HG03469 (cell line): ENCODE results near the gene KCTD1.

Source experiments
- ATAC-seq: cut with Tn5 transposase; IDR thresholded peaks from one replicate; pipeline ENCODE4 v1.9.1; 2021; ENCODE audit warnings: mild to moderate bottlenecking, moderate library complexity, moderate number of reproducible peaks; ENCODE audit not compliant: unreplicated experiment

Gene KCTD1

GRCh38 chr18:26524504-26525351, 23.6 kb downstream of the KCTD1 start:
- no peak for ATAC-seq

- no peak for ATAC-seq
Observed at GRCh38 chr18:26524002-26524401, 24.4 kb downstream of the KCTD1 start.

DNA sequence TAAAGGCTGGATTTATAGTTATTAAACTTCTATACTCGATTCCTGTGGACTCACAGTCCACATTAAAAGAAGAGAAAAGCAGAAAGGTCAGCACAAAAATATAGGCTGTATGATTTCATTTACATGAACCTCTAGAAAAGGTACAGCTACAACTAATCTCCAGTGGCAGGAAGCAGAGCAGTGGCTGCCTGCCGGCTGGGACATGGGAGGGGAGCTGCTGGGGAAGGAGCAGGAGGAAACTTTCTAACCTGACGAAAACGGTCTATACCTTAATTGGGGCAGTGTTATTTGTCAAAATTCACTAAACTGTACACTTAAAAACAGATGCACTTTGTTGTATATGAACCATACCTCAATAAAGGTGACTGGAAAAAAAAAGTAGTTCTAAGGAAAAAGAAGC, 26.7 kb downstream of the KCTD1 start:
- ATAC-seq: no peak

DNA sequence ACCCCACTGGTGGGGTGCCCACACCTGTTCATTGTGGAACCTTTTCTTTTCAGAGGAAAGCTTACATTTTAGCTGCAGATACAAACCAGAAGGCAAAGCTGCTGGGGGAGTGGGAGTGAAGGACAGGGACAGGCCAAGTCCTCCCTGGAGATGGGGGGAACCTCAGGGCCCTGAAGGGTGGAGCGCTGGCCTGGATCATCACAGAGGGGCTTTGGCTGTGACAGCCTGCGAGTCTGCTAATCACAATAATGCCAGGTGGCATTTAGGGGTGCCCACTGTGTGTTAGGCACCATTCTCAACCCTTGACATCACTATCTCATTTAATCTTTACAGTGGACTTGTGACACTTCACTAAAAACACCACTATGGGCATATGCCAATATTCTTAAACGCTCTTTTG, 27.4 kb downstream of the KCTD1 start:
- no peak for ATAC-seq

- no peak for ATAC-seq
Observed at GRCh38 chr18:26519114-26519513, 29.2 kb downstream of the KCTD1 start.

- ATAC-seq: no peak
Observed at GRCh38 chr18:26516964-26517363, 31.4 kb downstream of the KCTD1 start.

- no peak for ATAC-seq
Observed at GRCh38 chr18:26515643-26516487, 32.5 kb downstream of the KCTD1 start.

DNA sequence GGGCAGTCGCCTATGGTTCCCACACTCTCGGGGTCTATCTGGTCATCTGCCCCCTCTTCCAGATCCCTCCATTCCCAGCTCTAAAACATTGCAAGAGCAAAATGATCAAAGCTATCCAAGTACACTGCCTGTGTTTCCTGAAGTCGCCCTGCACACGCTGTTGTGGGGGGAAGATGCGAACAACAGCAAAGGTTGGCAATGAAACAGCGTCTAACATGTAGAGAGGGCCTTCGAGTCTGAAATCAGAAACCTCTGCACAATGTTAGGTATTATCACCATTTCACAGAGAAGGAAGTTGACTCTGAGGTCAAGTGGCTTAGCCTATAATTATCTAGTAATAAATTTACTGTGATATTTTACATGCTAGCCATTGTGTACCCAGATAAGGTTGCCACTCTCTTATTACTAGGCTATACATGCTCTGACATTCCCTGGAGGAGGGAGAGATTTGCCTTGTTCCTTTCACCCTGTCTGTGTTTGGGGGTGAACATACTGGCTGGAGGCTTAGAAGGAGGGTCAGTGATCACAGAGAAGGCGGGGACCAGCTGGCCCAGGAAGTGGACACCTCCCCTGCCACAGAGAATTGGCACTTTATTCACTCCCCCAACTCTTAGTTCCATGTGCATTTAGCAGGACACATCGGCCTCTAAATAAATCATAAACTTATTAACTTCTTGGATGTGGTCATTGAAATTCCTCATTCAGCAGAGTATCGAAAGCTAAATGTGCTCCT, 36.8 kb downstream of the KCTD1 start:
- no peak for ATAC-seq

- ATAC-seq: no peak
Observed at GRCh38 chr18:26510337-26510736, 38.0 kb downstream of the KCTD1 start.

DNA sequence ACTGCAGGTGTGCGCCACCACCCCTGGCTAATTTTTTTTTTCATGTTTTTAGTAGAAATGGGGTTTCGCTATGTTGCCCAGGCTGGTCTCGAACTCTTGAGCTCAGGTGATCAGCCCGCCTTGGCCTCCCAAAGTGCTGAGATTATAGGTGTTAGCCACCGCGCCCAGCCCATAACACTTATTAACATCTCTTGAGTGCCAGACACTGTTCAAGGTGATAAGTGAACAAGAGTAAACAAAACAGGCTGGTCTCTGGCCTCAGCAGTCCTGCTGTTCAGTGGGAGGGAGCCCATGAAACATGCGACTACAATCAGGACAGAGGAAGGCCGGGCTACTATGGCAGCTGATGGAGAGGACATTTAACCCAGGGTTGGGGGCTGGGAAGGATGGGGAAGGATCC, 42.3 kb downstream of the KCTD1 start:
- ATAC-seq: no peak

DNA sequence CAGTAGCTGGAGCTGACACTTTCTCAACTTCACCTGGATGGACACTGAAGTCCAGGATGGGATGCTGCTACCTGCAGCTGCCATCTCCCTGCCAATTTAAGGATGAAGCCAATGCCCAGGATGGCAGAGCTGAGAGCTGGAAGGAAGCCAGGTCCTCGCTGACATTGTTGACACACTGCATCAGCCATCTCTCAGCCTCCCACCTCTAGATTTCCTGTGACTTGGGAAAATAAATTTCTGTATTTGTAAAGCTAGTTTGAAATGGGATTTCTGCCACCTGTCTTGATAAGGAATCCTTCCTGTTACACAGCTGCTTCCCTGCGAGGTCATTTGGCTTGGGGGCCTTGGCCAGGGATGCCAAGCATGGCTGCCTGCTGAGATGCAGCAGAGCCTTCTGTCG, 43.5 kb downstream of the KCTD1 start:
- ATAC-seq: no peak

GRCh38 chr18:26503382-26503781, 45.0 kb downstream of the KCTD1 start:
- no peak for ATAC-seq

DNA sequence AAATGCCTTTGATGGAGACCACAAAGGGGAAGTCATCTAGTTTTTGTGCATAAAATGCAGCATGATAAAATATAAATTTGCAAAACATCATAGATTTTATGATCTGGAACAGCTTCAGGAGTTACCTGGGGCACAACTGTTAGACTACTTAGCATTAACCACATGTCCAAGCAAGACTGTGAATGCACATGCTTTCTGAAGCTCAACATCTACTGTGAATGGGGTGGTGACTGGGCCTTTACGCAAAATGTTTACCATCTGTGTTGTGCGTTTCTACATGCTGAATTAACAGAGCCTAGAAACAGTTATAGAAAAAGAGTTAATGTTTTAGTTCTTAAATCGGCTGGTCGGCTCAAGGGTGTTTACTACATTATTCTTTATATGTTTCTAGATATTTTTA, 45.5 kb downstream of the KCTD1 start:
- ATAC-seq: no peak

- no peak for ATAC-seq
Observed at GRCh38 chr18:26497866-26498265, 50.5 kb downstream of the KCTD1 start.

DNA sequence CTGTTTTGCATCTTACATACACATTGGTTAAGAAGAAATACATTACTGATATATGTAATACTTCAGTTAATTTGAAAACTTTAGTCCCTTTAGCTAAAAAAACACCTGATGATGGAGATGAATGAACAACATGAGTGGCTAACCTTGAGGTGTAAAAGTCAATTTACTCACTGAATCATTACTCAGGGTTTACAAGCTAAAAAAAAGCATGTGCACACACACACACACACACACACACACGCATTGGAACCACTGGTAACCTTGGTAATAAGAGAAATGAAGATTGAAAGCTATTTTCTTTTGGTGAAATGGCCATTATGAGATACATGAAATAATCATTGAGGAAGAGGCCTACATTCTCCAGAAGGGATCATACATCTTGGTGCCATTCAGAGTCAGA, 51.8 kb downstream of the KCTD1 start:
- ATAC-seq: no peak

DNA sequence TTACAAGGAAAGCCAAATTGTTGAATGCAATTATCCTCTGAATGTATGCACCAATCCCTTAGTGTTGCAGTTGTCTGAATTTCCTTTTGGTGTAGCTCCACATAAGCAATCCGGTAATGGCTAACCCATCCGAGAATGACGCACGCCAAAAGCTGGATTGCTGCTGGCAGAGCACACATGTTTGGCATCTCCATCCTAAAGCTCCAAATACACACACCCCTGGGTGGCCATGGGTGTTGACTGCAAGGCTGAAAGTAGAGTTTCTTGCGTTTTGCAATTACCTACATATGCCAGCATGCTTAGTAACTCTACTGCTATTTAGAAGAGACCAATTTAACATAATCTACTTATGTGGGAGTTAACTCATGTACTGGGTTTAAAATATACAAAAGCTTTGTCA, 53.1 kb downstream of the KCTD1 start:
- no peak for ATAC-seq

GRCh38 chr18:26493021-26493420, 55.3 kb downstream of the KCTD1 start:
- no peak for ATAC-seq

GRCh38 chr18:26491194-26491816, 57.0 kb downstream of the KCTD1 start:
- no peak for ATAC-seq

- ATAC-seq: no peak
Observed at GRCh38 chr18:26489881-26490280, 58.5 kb downstream of the KCTD1 start.

- ATAC-seq: no peak
Observed at GRCh38 chr18:26489191-26489590, 59.2 kb downstream of the KCTD1 start.

GRCh38 chr18:26488417-26489009, 59.8 kb downstream of the KCTD1 start:
- ATAC-seq: no peak
